ENCODE data around the gene RNF7. TPM values are rescaled to one million over a fixed set of nuclear protein-coding genes. Genes with fewer than 3 reads are reported as not detected.

The RNF7 gene
- total and polyA plus RNA-seq, 2 of the 13 experiments (the other 11 are each of a cell fraction or from before 2014, with no cell fraction given) = 66.4 to 94.7 TPM

DNA sequence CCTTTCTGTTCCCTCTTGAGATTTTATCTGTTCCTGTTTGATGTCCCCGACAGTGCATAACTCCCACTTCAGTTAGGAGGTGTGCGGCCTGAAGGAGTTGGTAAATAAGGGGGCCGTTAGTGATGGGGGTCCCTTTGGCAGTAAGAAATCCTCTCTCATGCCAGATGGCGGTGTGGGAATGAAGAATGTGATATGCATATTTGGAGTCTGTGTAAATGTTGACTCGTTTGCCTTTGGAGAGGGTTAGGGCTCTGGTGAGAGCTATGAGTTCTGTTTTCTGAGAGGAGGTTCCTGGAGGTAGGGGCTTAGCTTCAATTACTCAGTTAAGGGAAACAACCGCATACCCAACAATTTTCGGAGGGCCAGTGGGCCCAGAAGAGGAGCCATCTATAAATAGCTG is 38.8 kb upstream of the RNF7 start:
- in situ Hi-C loops (cut with HindIII; ENCODE audit: extremely low pct_ligation_motif_present, low pct_unique_long_range_greater_than_20kb) (no loop called here), intact Hi-C loops (cut with micrococcal nuclease; ENCODE audit: unreplicated experiment) (no loop called here)
- H3K4me2 ChIP-seq (ENCODE audit: low read depth, low read length) = no peak overlapping the region
- H3K27ac ChIP-seq (ENCODE audit: extremely low read length, insufficient read depth, low read length) = no peak overlapping the region
- POLR2A ChIA-PET = no interaction called here
- CTCF ChIA-PET (ENCODE audit: low intra/inter-chr PET ratio, low total read pairs) = no interaction called here
- no TSS peak for BruUV-seq (replicated peaks)
- H3K27me3 ChIP-seq (ENCODE audit: control insufficient read depth in 1 of 2, insufficient read depth in 2 of 2, low read length in 2 of 2) = peaks cover 0 to 32% of the 10 kb centered on the region in 2 experiments; a peak in 3 of 5 replicates
- no peaks in the 10 kb centered on the region for H3K36me3 ChIP-seq (replicated peaks in 1 of 2; ENCODE audit: control insufficient read depth in 1 of 2, insufficient read depth in 2 of 2, low read length in 2 of 2)
- DNase-seq (ENCODE audit: low spot score) (no peak), ATAC-seq (no peak), FAIRE-seq (no peak)
- H3K79me2 ChIP-seq (ENCODE audit: insufficient read depth, low read length) = no peaks in the 10 kb centered on the region
- no peak overlapping the region for H2AFZ ChIP-seq (ENCODE audit: low read length)
- H3K4me3 ChIP-seq (replicated peaks in 1 of 3; ENCODE audit: insufficient read depth in 1 of 3, low read depth in 2 of 3, low read length in 3 of 3) = no peak overlapping the region
- WGBS (ENCODE audit: low lambda C conversion rate) = 2% methylated on average over 7 of the region's 7 CpGs
- no peaks in the 10 kb centered on the region for H3K4me1 ChIP-seq (ENCODE audit: insufficient read depth, low read length)
- no peak for TF ChIP-seq ETV5 (CRISPR knock-in tag; IDR thresholded peaks at IDR 0.05; ENCODE audit: borderline replicate concordance)
- TF ChIP-seq, protein P1, sequence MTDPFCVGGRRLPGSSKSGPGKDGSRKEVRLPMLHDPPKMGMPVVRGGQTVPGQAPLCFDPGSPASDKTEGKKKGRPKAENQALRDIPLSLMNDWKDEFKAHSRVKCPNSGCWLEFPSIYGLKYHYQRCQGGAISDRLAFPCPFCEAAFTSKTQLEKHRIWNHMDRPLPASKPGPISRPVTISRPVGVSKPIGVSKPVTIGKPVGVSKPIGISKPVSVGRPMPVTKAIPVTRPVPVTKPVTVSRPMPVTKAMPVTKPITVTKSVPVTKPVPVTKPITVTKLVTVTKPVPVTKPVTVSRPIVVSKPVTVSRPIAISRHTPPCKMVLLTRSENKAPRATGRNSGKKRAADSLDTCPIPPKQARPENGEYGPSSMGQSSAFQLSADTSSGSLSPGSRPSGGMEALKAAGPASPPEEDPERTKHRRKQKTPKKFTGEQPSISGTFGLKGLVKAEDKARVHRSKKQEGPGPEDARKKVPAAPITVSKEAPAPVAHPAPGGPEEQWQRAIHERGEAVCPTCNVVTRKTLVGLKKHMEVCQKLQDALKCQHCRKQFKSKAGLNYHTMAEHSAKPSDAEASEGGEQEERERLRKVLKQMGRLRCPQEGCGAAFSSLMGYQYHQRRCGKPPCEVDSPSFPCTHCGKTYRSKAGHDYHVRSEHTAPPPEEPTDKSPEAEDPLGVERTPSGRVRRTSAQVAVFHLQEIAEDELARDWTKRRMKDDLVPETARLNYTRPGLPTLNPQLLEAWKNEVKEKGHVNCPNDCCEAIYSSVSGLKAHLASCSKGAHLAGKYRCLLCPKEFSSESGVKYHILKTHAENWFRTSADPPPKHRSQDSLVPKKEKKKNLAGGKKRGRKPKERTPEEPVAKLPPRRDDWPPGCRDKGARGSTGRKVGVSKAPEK (CRISPR knock-in tag; IDR thresholded peaks at IDR 0.05; ENCODE audit: borderline replicate concordance) = no peak
- TF ChIP-seq ZEB1 (IDR thresholded peaks at IDR 0.05; ENCODE audit: insufficient replicate concordance, low read depth) = no peak
- no peak for TF ChIP-seq U2AF2 (IDR thresholded peaks at IDR 0.05; ENCODE audit: low read depth, low read length)
- no peak for TF ChIP-seq PLRG1 (conservative IDR thresholded peaks at IDR 0.05)
- TF ChIP-seq IRX3 (CRISPR knock-in tag; IDR thresholded peaks at IDR 0.05; ENCODE audit: borderline replicate concordance, low read depth) = no peak
- no peak for TF ChIP-seq ZFP1 (CRISPR knock-in tag; IDR thresholded peaks at IDR 0.05)
- no peak for TF ChIP-seq SAFB2 (CRISPR knock-in tag; IDR thresholded peaks at IDR 0.05; ENCODE audit: borderline replicate concordance, low read depth)
- no peak for TF ChIP-seq NFE2L1 (CRISPR knock-in tag; IDR thresholded peaks at IDR 0.05; ENCODE audit: borderline replicate concordance)
- no peak for TF ChIP-seq MED13 (CRISPR knock-in tag; IDR thresholded peaks at IDR 0.05)
- TF ChIP-seq THYN1 (CRISPR knock-in tag; IDR thresholded peaks at IDR 0.05; ENCODE audit: borderline replicate concordance, low read depth) = no peak
- TF ChIP-seq ZNF180 (CRISPR knock-in tag; IDR thresholded peaks at IDR 0.05; ENCODE audit: borderline replicate concordance, low read depth) = no peak
- no peak for TF ChIP-seq KAT7 (CRISPR knock-in tag; IDR thresholded peaks at IDR 0.05; ENCODE audit: borderline replicate concordance)
- no peak for TF ChIP-seq ZFP37 (CRISPR knock-in tag; IDR thresholded peaks at IDR 0.05; ENCODE audit: borderline replicate concordance)
- no peaks in the 10 kb centered on the region for H3K9me3 ChIP-seq (ENCODE audit: low read length)
- H3K9ac ChIP-seq (ENCODE audit: insufficient read depth, low read depth, low read length) = no peak overlapping the region
- H4K20me1 ChIP-seq (ENCODE audit: insufficient read depth, low read length) = no peaks in the 10 kb centered on the region
